GM19240 (cell line): ENCODE data around the gene GIT2.
"Not testable (repeated sequence)": the region's sequence is repeated elsewhere in the genome, so short reads cannot be mapped to it uniquely, and the experiment has no call there.

Source experiments
- DNase-seq: peaks from one replicate; pipeline ENCODE4 v3.0.0; 2011; ENCODE audit warnings: low spot score; ENCODE audit not compliant: insufficient read length

The GIT2 gene

GRCh38 chr12:109893261-109893995 lies 102.7 kb downstream of the GIT2 start:
- DNase-seq, result no peak

GRCh38 chr12:109892748-109893147 lies 103.4 kb downstream of the GIT2 start:
- DNase-seq, result peak; percentile 31

DNA sequence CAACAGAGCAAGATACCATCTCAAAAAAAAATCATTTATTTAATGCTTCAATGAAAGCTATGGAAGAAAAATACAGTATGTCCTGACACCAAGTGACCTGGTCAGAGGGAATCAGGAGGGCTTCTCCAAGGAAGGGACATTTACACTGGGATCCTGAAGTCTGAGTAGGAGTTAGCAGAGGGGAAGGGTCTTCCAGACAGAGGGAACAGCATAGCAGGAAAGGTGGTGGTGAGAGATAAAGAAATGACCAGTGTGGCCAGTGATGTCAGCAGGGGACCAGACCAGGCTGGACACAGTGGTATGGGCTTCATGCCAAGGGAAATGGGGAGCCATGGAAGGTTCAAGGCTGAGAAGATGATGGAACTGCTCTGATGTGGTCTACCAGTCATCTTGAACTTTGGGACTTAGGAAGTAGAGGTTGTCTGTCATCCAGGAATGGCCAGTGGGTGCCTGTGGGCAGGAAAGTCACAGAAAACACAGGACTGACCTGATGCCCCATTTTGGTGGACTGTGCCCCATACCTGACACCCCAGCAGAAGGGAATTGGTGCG lies 103.9 kb downstream of the GIT2 start:
- no peak for DNase-seq

- DNase-seq, result not testable (repeated sequence)
These were observed 104.4 kb downstream of the GIT2 start for GRCh38 chr12:109891731-109892130.

DNA sequence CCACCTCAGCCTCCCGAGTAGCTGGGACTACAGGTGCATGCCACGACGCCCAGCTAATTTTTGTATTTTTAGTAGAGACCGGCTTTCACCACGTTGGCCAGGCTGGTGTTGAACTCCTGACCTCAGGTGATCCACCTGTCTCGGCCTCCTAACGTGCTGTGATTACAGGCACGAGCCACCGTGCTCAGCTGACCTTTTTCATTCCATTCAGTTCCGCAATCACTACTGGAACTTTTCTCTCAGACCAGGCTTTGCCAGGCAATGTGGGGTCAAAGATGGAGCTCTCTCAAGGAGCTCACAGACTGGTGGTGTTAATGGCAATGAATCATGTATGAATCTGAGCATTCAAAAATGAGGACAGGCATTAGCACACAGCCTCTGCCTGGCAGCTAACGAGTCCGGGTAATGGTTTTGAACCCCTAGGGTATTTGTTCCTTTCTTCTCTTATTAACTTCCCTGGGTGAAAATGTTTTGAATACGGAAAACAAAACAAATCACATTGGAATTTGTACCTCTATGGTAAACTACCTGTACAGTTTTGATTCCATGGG lies 105.5 kb downstream of the GIT2 start:
- DNase-seq, result no peak

DNA sequence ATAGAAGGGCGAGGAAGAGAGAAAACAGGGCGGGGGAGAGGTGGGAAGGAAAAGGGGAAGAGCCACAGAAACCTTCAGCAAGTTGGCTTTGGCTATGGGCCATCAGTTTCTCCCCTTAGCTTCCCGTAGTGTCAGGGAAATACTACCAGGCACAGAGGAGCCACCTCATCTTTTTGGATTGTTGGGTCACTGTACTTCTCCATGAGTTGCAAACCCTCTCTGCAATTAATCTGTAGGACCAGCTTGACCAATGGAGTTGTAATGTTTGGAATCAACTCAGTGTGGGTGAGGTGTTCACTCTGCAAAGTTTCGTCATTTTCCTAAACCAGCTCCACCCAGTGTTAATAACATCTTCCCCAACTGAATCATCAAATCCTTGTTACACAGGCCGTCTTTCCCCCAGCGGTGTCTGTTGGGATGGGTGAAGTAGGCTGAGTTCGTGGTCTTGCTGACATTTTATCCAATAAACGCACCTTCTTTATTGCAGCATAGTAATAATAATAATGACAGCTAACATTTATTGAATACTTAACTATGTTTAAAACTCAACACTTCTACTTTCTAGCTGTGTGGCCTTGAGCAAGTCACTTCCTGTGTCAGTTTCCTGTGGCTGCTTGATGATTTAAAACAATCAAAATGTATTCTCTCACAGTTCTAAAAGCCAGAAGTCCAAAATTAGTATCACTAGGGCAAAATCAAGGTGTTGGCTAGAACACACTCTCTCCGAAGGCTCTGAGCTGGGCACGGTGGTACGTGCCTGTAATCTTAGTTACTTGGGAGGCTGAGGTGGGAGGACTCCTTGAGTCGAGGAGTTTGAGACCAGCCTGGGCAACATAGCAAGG lies 107.8 kb downstream of the GIT2 start:
- no peak for DNase-seq

- DNase-seq, result no peak
These were observed 110.6 kb downstream of the GIT2 start for GRCh38 chr12:109885616-109886015.

GRCh38 chr12:109883461-109883860 lies 112.7 kb downstream of the GIT2 start:
- DNase-seq, result no peak

DNA sequence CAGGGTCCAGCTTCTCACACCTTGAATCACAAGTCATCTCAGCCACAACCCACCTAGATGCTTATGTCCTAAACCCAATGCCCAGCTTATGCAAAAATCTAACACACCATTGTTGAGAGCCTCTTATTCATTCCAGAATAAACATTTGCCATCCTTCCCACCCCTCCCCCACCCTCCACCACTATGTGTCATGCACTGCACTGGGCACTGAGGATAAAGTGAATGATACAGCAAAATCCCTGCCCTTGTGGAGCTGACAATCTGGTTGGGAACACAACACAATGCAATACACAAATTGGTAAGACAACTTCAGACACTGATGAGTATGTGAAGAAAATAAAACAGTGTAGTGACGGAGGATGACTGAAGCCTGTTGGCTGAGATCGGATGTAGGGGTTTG lies 114.4 kb downstream of the GIT2 start:
- DNase-seq, result no peak

- no peak for DNase-seq
These were observed 115.2 kb downstream of the GIT2 start for GRCh38 chr12:109880938-109881337.

DNA sequence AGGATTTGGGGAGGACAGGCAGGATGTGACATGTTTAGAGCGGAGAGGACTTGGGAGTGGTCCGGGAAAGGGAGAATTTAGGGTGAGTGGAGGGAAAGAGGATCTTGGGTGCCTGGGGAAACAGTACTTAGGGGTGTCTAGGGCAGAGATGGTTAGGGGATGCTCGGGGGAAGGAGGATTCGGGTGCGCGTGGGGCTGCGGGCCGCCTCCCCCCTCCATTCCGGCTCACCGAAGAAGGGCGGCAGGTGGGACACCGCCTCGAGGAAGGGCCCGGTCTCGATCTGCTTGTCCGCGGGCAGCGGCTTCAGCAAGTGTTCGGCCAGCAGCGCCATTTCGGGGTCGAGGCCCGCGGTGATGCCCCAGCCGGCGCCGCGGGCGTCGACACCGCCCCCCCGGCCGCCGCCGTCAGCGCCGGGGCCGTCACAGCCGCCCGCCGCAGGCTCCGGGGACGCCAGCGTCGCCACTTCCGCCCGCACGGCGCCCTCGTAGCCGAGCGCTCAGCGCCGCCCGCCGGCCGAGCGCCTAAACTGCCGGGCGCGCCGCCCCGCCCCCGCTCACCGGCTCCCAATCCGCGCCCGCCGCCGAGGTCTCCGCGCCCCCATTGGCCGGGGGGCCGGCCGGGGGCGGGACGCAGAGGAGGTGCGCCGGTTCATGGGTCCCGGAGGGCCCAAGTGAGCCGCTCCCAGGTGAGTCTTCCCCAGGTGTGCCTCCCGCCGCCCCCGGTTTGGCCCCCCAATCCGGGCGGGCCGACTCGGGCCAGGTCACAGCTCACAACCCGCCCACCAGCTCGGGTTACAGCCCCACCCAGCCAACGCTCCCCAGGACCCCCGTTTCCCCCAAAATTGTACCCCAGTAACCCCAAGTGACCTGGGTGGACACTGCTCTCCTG lies 115.9 kb downstream of the GIT2 start, which contains the start of gene GLTP:
GLTP (minus strand) TSS at position 499 of the 889 bp plus-strand sequence; CDS start at position 332, 167 bp downstream.
- DNase-seq, result peak; percentile 87
